UCSD-AML1 (cell line): ENCODE data around the gene FGD5.
"Not testable (repeated sequence)": the region's sequence is repeated elsewhere in the genome, so short reads cannot be mapped to it uniquely, and the experiment has no call there.

Source experiments
- DNase-seq: peaks from one replicate; lab custom pipeline; 2025; ENCODE audit not compliant: unreplicated experiment; lab: John Stamatoyannopoulos, UW

Gene FGD5

GRCh38 chr3:14900881-14901873 is 82.4 kb downstream of the FGD5 start:
- DNase-seq = no peak

- no peak for DNase-seq
Measured at GRCh38 chr3:14902719-14903118, 84.0 kb downstream of the FGD5 start.

- DNase-seq = not testable (repeated sequence)
Measured at GRCh38 chr3:14903501-14903900, 84.7 kb downstream of the FGD5 start.

- DNase-seq = no peak
Measured at GRCh38 chr3:14905055-14905657, 86.4 kb downstream of the FGD5 start.

- DNase-seq = no peak
Measured at GRCh38 chr3:14906355-14906971, 87.7 kb downstream of the FGD5 start.

- DNase-seq = no peak
Measured at GRCh38 chr3:14907043-14907966, 88.5 kb downstream of the FGD5 start.

DNA sequence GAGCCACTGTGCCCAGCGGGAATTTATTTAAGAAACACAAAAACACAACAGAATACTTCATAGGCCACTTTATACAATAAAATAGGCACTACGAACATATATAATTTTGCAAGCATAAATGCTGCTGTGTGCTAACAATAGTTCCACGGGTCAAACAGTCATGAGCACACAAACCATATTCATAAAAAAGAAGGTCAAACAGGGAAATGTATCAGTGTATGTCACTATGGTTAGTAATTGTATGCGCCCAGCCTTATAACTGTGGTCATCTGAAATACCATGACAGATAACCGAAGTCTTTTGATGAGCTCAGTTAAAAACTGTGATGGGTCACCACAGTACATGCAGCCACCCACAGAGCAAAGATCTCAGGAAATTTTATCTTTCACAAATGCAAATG is 90.5 kb downstream of the FGD5 start:
- DNase-seq = no peak

GRCh38 chr3:14911651-14912050 is 92.9 kb downstream of the FGD5 start:
- DNase-seq = no peak

DNA sequence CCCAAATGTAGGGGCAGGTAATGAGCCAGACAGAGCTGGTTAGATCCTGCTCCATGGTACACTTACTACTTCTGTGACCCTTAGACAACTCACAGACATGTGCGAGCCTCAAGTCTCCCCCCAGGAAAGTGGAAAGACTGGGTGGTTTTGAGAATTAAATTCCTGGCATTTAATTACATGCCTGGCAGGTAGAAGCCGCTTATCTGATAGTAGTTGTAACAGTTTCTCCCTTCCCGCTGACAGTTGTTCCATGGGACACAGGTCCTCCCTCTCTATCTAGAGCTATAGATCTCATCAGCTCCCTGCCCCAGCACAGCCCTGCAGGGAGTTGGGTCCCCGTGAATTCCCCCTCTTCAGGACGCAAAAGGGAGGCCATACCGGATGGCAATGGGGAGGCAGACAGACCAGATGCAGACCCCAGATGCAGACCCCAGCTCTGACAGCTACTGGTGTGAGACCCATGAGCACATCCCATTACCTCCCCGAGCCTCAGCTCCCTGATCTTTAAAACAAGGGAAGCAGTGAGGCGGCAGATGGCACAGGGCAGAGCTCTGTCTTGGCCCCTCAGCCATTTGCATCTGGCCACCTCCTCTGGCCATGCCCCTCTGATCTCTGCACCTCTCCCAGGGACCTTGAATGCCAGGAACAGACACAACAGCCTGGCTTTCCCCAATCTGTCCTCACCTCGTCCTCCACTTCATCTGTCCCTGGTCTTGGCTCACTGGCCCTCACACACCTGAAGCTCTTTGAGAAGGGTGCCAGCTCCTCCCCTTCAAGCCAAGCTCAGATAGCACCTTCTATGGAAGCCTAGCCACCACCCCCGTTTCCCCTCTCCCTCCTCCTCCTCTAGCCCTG is 94.5 kb downstream of the FGD5 start:
- no peak for DNase-seq

DNA sequence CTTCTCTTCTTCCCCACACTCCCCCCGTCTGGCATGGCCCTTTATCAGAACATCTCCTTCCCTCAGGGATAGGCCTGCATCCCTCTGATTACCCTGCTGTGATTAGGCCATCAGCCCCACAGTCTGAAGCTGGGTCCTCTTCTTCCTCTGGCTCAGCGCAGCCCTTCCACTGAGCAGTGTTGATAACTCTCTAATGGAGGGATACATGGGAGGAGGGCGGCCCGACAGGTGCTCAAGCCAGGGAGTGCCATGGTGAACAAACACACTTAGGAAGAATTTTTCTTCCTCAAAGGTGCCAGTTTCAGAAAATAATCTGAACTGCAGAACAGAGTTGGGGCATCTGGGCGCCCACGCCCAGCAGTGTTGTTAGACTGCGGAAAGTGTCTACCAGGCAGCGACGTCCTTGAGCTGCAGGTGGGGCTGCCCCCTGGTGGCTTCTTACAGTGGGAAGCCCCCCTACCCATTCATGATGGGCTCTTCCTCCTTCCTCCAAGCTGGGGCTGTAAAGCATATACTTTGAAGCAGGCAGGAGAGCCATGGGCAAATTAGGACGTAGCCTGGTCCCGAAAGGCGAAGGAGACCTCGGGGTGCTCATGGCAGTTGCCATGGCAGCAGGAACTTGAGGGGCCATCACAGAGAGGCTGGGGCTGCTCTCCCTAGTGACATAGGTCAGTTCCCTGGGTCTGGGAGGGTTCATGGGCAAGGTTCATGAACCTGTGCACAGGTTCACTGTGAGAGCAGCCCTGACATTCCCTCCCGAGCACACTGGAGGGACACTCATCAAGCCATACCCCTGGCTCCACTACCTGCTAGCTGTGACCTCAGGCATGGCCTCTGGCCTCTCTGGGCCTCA is 95.4 kb downstream of the FGD5 start:
- DNase-seq = no peak

DNA sequence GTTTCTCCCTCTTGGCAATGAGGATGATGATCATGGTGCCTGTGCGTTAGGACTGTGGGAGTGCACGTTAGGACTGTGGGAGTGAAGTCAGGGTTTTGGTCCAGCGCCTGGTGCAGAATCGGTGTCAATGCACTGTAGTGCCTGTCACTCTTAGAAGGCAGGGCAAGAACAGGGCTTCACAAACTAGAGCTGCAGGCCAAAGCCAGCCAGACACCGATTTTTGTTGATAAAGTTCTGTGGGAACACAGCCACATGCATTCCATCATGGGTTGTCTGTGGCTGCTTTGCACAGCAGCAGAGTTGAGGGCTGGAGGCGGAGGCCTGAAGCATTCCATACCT is 96.0 kb downstream of the FGD5 start:
- no peak for DNase-seq

- no peak for DNase-seq
Measured at GRCh38 chr3:14915636-14916222, 97.0 kb downstream of the FGD5 start.

DNA sequence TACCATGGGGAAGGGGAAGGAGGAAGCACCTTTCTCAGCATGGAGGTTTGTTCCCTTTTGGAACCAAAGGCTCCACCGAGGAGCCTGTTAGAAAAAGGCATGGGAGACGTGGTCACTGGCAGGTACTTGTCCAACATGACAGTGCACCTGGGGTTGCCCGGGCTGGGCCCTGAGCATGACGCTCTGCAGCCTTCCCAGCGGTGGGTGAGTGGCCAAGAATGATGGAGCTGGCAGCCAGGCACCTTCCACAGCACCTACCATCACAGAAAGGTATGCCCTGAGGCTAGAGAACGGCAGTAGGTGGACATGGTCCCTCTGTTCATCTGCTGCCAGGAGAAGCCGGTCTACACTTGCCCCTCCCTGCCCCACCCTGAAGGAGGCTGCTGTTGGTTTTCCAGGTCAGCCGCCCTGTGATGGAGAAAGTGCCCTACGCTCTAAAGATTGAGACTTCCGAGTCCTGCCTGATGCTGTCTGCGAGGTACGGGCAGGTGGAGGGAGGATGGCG is 99.6 kb downstream of the FGD5 start:
- no peak for DNase-seq

DNA sequence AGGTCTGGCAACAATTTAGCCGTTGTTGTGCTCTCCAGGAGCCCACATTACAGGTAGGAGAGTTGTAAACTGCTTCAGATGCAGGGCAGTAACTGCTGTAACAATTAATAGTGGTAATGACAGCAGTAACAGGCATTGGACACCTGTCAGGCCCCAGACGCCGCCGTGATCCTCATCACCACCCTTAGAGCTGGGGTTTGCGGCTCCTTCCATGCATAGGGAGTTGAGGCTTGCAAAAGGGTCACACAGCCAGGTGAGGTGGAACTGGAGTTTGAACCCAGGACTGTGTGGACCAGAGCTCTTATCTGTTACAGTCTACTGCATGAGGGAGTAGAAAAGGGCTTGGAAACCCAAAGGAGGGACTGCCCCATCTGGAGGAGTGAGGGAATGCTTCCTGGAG is 101.8 kb downstream of the FGD5 start:
- DNase-seq = no peak

GRCh38 chr3:14921034-14921616 is 102.4 kb downstream of the FGD5 start:
- DNase-seq = peak; percentile 82

GRCh38 chr3:14921811-14922705 is 103.3 kb downstream of the FGD5 start:
- no peak for DNase-seq

- DNase-seq = no peak
Measured at GRCh38 chr3:14922863-14923262, 104.1 kb downstream of the FGD5 start.
